ENCODE measurements around the gene LMBR1L.

Gene LMBR1L

GRCh38 chr12:49051777-49052438, 58.7 kb downstream of the LMBR1L start:
- no peak for DNase-seq

GRCh38 chr12:49051373-49051764, 59.3 kb downstream of the LMBR1L start:
- DNase-seq: no peak

GRCh38 chr12:49050507-49051372, 59.9 kb downstream of the LMBR1L start:
- no peak for DNase-seq

- no peak for DNase-seq
Observed at GRCh38 chr12:49049566-49050224, 61.0 kb downstream of the LMBR1L start.

- no peak for DNase-seq
Observed at GRCh38 chr12:49048953-49049352, 61.7 kb downstream of the LMBR1L start.
